Uterus (tissue), 4 donors: Measurements from ENCODE around the gene STYK1. TPM values are rescaled to one million over a fixed set of nuclear protein-coding genes. Genes with fewer than 3 reads are reported as not detected.

Source experiments
- DNase-seq, 2 donors: peaks; one replicate each; pipeline ENCODE4 v3.0.0-alpha.2; 2019 to 2020
- H3K27ac ChIP-seq, 2 donors: fragments of 200-600 bp; sonication (generic); 1 replicate in 1 of 2; 2 replicates in 1 of 2; pipeline ENCODE4 v1.5.1; 2016 to 2018
- H3K27me3 ChIP-seq, 2 donors: fragments of 200-600 bp; sonication (generic); one replicate each; pipeline ENCODE4 v1.5.1; 2018 to 2019; ENCODE audit warnings: control low read depth in 1 of 2
- H3K36me3 ChIP-seq, 2 donors: fragments of 200-600 bp; sonication (generic); one replicate each; pipeline ENCODE4 v1.5.1; 2019; ENCODE audit warnings: control low read depth in 1 of 2
- H3K4me1 ChIP-seq, 2 donors: fragments of 200-600 bp; sonication (generic); one replicate each; pipeline ENCODE4 v1.5.1; 2018 to 2019; ENCODE audit warnings: control low read depth in 1 of 2
- H3K4me3 ChIP-seq, 2 donors: fragments of 200-600 bp; sonication (generic); 1 replicate in 1 of 2; 2 replicates in 1 of 2; pipeline ENCODE4 v1.5.1; 2018 to 2019; ENCODE audit warnings: mild to moderate bottlenecking in 1 of 2
- H3K9me3 ChIP-seq, 2 donors: fragments of 200-600 bp; sonication (generic); one replicate each; pipeline ENCODE4 v1.5.1; 2019; ENCODE audit warnings: control low read depth in 1 of 2
- POLR2A ChIP-seq, 2 donors: fragments of 450-650 bp; IDR thresholded peaks; one replicate each; pipeline ENCODE4 v1.6.1; 2016; ENCODE audit warnings: antibody characterized with exemption in 2 of 2, mild to moderate bottlenecking in 1 of 2, moderate library complexity in 1 of 2
- intact Hi-C: fragments of 100-400 bp; cut with DNase I; formaldehyde crosslinking; loops from one replicate; pipeline ENCODE4 v1.15.1; 2023; ENCODE audit warnings: low total_unique reads
- total RNA-seq, 4 donors: library from RNA; depleted of rRNA in 3 of 4; stranded (reverse); fragments of >200 nt in 3 of 4; gene quantifications; one replicate each; pipeline versions ENCODE4 v1.1.0 to v1.2.4, GENCODE V29; 2014 to 2023
- TF ChIP-seq, protein P1 (sequence below), 4 experiments: fragments of 200-600 bp in 2 of 4; fragments of 450-650 bp in 2 of 4; sonication (generic) in 2 of 4; IDR thresholded peaks; one replicate each; pipeline ENCODE4 v1.5.1; 2016 to 2019; ENCODE audit warnings: antibody characterized with exemption in 4 of 4, mild to moderate bottlenecking in 2 of 4, moderate library complexity in 1 of 4
- donor health status: DM: yes; HTN: yes; CAD: no.

STYK1 gene
- total RNA-seq, 4 donors from 2014 or later: 0.62 to 2.1 TPM; not detected in 2

DNA sequence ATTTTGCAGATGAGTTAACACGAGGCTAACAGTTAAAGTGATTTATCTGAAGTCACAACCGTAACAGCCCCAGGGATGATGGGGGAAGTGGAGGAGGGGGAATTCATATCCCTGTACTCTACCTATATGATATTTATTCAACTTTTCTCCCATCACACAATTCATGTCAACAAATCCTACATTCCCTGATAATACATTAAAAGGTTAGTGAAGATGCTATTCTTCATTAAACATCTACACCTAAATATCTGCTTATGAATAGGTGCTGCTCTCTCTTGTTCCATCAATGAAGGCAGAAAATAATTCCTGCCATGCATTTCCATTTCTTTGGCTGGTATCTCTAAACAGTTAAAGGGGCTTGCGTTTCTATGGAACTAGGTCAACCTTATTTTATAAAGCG is 42.4 kb upstream of the STYK1 start:
- no peaks in the 10 kb centered on the region for H3K27me3 ChIP-seq
- H3K4me3 ChIP-seq: no peak overlapping the region
- TF ChIP-seq POLR2A (IDR thresholded peaks at IDR 0.05): no peak
- TF ChIP-seq, protein P1, sequence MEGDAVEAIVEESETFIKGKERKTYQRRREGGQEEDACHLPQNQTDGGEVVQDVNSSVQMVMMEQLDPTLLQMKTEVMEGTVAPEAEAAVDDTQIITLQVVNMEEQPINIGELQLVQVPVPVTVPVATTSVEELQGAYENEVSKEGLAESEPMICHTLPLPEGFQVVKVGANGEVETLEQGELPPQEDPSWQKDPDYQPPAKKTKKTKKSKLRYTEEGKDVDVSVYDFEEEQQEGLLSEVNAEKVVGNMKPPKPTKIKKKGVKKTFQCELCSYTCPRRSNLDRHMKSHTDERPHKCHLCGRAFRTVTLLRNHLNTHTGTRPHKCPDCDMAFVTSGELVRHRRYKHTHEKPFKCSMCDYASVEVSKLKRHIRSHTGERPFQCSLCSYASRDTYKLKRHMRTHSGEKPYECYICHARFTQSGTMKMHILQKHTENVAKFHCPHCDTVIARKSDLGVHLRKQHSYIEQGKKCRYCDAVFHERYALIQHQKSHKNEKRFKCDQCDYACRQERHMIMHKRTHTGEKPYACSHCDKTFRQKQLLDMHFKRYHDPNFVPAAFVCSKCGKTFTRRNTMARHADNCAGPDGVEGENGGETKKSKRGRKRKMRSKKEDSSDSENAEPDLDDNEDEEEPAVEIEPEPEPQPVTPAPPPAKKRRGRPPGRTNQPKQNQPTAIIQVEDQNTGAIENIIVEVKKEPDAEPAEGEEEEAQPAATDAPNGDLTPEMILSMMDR (IDR thresholded peaks at IDR 0.05): no peak
- peak overlapping the region; percentile 69 to 92 for H3K27ac ChIP-seq
- no peak for DNase-seq
- H3K4me1 ChIP-seq: peaks cover 4 to 5% of the 10 kb centered on the region in 2 donors
- H3K9me3 ChIP-seq: no peaks in the 10 kb centered on the region
- no peaks in the 10 kb centered on the region for H3K36me3 ChIP-seq
- intact Hi-C loops: no loop called here

DNA sequence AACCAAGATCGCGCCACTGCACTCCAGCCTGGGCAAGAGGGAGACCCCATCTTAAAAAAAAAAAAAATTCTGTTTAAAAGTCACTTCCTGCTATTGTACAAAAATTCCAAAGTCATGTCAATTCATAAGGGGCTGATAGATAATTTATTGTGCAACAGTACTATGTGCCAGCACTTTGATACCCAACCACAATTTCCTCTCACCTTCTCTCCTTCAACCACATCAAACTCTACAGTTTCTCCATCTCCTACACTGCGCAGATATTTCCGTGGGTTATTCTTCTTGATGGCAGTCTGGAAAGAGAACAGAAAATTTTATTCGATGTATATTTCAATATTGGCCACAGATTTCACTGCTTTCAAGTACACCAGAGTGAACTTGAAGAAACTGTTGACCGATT is 41.6 kb upstream of the STYK1 start:
- peak overlapping the region in 1 of 2 donors; percentile 92 for H3K27ac ChIP-seq
- no peaks in the 10 kb centered on the region for H3K9me3 ChIP-seq
- no peaks in the 10 kb centered on the region for H3K27me3 ChIP-seq
- DNase-seq: no peak
- peaks cover 0 to 5% of the 10 kb centered on the region in 2 donors for H3K4me1 ChIP-seq
- intact Hi-C loops: no loop called here
- no peak overlapping the region for H3K4me3 ChIP-seq
- TF ChIP-seq POLR2A (IDR thresholded peaks at IDR 0.05): no peak
- TF ChIP-seq, protein P1 (IDR thresholded peaks at IDR 0.05): no peak
- H3K36me3 ChIP-seq: no peaks in the 10 kb centered on the region

DNA sequence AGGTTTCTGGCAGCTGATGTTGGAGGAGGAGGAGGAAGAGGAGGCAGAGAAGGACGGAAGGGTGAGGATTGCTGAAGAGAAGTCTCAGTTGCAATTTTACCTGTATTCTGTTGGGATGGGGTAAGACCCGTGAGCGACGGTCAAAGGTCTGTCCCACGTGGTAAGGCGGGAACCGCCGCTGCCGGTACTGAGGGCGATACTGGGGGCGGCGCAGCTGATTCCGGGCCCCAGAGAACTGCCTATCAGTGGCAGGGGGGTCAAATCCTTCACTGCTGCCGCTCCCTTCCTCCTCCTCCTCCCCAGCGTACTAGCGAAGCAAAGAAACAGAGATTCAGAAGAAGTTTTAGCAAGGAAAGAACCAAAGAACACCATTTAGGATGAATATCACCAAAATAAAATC is 36.0 kb upstream of the STYK1 start:
- no peak overlapping the region for H3K4me3 ChIP-seq
- H3K27ac ChIP-seq: no peak overlapping the region
- H3K36me3 ChIP-seq: no peaks in the 10 kb centered on the region
- TF ChIP-seq, protein P1 (IDR thresholded peaks at IDR 0.05): no peak
- TF ChIP-seq POLR2A (IDR thresholded peaks at IDR 0.05): no peak
- peaks cover 0 to 5% of the 10 kb centered on the region in 2 donors for H3K4me1 ChIP-seq
- no peaks in the 10 kb centered on the region for H3K9me3 ChIP-seq
- no peaks in the 10 kb centered on the region for H3K27me3 ChIP-seq
- intact Hi-C loops: no loop called here
- no peak for DNase-seq

DNA sequence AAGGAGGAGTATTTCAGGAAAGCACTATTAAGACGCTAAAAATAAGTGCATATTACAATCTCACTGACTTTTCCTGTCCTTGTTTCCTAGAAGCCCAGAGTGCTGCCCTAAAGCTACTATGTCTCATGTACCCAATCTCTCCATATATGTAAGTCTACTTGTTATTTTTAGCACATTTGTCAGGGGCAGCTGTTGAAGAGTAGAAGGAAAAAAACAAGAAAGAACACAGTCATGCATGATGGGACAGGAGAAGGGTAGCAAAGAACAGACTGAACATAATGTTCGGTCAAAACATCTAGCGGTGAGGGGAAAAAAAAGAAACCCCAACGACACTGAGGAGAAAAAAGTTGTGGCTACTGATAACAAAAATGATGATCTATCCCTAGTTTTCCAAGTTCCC is 35.0 kb upstream of the STYK1 start:
- Histone ChIP-seq H3K4me3 (no peak overlapping the region), H3K27me3 (no peaks in the 10 kb centered on the region), H3K4me1 (peaks cover 0 to 5% of the 10 kb centered on the region in 2 donors), H3K9me3 (no peaks in the 10 kb centered on the region), H3K36me3 (no peaks in the 10 kb centered on the region), H3K27ac (no peak overlapping the region)
- TF ChIP-seq, protein P1 (IDR thresholded peaks at IDR 0.05): no peak
- no peak for TF ChIP-seq POLR2A (IDR thresholded peaks at IDR 0.05)
- intact Hi-C loops: no loop called here
- DNase-seq: no peak

DNA sequence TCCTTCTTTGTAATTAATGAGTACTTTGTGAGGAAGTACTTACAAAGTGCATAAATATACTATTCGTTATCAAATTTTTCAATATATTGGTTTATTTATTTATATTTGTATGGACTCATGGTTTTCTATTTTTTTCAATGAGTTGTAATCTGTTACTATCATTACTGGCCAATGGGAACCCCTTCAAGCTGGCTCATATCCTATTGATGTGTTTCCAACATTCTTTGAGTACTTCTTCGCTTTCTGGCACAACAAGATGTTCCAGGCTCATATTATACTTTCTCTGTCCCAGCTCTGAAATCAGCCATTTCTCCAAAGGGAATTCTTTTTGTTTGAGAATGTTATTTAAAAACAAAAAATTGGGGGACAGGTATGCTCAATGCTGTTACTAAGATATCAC is 31.8 kb upstream of the STYK1 start:
- intact Hi-C loops: no loop called here
- no peak for TF ChIP-seq POLR2A (IDR thresholded peaks at IDR 0.05)
- TF ChIP-seq, protein P1 (IDR thresholded peaks at IDR 0.05): no peak
- DNase-seq: no peak
- H3K9me3 ChIP-seq: no peaks in the 10 kb centered on the region
- no peak overlapping the region for H3K4me3 ChIP-seq
- H3K27ac ChIP-seq: peak overlapping the region in 1 of 2 donors; percentile 38
- H3K36me3 ChIP-seq: no peaks in the 10 kb centered on the region
- peaks cover 0 to 5% of the 10 kb centered on the region in 2 donors for H3K4me1 ChIP-seq
- H3K27me3 ChIP-seq: no peaks in the 10 kb centered on the region
